Raji (cell line): ENCODE data around the gene S100A16.

Source experiments
- POLR2A ChIP-seq: IDR thresholded peaks from 2 replicates; pipeline ENCODE4 v1.6.1; 2011; ENCODE audit warnings: low read depth, low read length, control low read depth; ENCODE audit not compliant: insufficient read depth

S100A16 gene

GRCh38 chr1:153612111-153612754 lies 704 bp downstream of the S100A16 start:
- TF ChIP-seq POLR2A: no peak

- TF ChIP-seq POLR2A: no peak
Observed at GRCh38 chr1:153611356-153611755, 1.6 kb downstream of the S100A16 start.

GRCh38 chr1:153610811-153611301 lies 2.1 kb downstream of the S100A16 start:
- no peak for TF ChIP-seq POLR2A

DNA sequence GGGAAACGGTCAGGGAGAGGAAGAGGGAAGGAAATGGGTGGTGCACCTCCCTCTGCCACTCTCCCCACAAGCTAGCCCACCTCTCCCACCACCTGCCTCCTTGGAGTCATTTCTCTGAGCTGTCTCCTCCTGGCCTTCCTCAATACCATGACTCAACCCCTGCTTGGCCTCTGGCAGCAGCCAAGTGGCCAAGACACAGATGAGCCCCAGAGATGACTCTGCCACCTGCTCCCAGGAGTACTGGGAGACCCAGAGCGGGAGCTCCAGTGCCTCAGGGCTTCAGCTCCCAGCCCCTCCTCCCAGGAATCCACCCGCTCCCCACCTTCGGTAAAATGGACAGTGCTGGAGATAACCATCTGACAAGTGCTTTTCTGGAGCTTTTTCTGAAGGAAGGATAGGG lies 2.6 kb downstream of the S100A16 start:
- no peak for TF ChIP-seq POLR2A

GRCh38 chr1:153609585-153609907 lies 3.4 kb downstream of the S100A16 start:
- TF ChIP-seq POLR2A: no peak

GRCh38 chr1:153608742-153609584 lies 4.0 kb downstream of the S100A16 start:
- no peak for TF ChIP-seq POLR2A

DNA sequence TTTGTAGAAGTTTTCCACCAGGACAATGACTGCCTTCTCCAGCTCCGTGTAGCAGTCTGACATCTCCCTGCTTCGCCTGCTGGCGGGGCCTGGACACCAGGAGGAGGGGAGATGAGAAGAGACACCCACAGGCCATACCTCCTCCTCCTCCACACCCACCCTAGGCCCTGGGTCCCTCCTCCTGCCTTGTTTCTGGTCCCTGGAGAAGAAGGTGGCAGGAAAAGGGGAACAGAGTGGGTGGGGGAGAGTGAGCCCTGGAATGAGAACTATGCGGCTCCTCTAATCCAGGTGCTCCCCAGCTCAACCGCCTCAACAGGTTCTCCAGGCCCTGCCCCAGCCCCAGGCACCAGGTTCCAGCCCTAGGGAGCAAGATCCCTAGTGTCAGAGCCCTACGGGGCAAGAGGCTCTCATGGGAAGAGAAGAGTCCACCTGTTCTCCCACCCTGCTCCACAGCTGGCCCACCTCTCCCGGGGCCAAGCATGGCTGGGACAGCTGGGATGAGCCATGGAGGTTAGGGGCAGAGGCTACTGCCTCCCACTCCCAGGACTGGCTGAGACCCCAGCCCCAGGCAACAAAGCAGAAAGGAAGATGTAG lies 4.8 kb downstream of the S100A16 start:
- no peak for TF ChIP-seq POLR2A

DNA sequence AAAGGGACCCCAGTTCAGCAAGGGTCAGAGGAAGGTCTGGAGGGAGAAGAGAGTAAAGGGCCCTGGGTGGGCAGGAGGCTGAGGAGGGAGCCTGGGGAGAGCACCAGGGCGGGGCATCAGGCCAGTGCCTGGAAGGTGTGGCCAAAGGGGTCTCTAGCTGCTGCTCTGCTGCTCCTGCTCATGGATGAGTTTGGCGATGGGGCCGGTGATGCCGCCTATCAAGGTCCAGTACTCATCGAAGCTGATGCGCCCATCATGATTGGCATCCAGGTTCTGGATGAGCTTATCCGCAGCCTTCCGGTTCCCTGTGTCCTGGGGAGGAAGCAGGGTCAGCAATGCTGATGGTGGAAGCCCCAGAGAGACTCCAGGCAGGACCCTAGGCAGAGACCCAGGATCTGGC lies 5.6 kb downstream of the S100A16 start:
- TF ChIP-seq POLR2A: no peak

DNA sequence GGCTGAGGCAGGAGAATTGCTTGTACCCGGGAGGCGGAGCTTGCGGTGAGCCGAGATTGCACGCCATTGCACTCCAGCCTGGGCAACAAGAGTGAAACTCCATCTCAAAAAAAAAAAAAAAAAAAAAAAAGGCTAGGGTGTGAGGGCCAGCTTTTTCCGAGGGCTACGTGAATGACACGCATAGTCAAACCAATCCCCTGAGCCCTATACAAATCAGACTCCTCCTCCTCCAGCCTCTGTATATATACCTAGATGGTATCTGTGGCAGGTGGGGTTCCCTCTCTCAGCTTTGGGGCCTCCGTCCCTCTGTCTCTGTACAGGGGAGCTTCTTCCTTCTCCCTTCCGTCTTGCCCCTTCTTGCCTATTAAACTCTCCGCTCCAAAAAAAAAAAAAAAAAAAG lies 6.7 kb downstream of the S100A16 start:
- no peak for TF ChIP-seq POLR2A

GRCh38 chr1:153602749-153603148 lies 10.2 kb downstream of the S100A16 start:
- TF ChIP-seq POLR2A: no peak

- no peak for TF ChIP-seq POLR2A
Observed at GRCh38 chr1:153599847-153600246, 13.1 kb downstream of the S100A16 start.

DNA sequence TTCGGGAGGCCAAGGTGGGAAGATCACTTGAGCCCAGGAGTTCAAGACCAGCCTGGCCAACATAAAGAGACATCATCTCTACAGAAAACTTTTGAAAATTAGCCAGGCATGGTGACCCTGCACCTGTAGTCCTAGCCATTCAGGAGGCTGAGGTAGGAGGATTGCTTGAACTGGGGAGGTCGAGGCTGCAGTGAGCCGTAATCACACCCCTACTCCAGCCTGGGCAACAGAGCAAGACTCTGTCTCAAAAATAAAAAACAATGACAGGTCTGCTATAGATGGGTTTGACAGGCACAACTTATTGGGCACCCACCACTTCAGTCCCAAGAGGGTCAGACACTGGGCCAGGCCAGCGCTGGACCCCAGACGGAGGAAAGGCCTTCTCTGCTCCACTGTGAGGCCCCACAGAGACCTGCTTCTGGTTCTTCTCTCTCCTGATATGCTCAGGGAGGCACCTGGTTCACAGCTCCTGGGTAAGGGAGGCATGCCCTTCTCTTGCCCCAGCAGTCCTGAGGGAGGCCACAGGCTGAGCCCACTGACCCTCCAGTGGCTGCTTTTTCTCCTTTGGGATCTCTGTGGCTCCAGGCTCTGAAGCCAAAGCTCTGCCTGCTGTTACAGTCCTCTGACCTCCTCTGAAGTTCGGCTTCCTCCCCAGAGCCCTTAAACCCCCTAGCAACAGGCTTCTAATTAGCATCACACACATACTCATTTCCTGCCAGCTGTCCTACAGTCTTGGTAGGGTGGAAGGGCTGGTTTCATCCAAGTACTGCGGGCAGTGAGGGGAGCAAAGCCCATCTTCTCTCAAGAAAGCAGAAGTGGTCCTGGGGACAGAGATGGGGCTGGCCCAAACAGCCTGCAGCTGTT lies 14.4 kb downstream of the S100A16 start:
- TF ChIP-seq POLR2A: peak; percentile 61

GRCh38 chr1:153597206-153597605 lies 15.7 kb downstream of the S100A16 start:
- no peak for TF ChIP-seq POLR2A

DNA sequence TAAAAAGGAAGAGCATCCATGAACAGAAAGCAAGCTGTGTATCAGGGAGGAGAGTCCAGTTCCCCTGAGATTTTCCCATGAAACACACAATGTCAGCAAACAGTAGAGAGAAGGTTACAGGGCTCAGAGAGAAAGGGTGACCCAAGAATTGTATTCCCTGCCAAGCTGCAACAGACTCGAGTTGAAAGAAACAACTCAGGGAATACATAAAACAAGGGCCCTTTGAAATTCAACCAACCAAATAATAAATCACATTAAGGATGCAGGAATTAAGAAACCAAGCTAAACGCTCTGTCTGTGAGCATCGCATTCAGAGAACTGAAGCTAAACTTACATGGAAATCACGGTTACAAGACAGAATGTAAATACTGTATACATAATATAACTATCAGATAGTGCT lies 20.2 kb downstream of the S100A16 start:
- no peak for TF ChIP-seq POLR2A

GRCh38 chr1:153588482-153588881 lies 24.5 kb downstream of the S100A16 start:
- TF ChIP-seq POLR2A: no peak
